ENCODE data around the gene TASOR.

DNA sequence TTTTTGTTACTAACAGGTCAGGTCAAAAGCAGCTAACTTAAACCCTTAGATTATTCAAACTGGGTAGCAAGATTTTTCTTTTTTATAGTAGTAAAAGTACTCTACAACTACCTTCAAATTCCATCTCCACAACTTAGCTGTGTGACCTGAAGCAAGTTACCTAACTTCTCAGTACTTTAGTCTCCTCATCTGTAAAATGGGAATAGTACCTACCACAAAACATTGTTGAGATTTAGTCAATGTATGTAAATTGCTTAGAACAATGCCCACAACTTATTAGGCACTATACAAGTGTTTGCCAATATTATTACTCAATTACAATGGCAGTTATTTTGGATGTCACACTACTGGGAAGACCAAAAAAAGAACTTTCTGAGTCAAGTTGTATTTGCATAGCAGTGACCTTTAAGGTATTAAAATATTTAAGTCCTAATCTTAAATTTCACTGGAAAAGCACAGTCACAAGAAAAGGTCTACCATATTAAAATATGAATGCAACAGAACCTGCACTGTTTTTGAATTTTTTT, 2.9 kb downstream of the TASOR start:
- TF ChIP-seq, protein P1, sequence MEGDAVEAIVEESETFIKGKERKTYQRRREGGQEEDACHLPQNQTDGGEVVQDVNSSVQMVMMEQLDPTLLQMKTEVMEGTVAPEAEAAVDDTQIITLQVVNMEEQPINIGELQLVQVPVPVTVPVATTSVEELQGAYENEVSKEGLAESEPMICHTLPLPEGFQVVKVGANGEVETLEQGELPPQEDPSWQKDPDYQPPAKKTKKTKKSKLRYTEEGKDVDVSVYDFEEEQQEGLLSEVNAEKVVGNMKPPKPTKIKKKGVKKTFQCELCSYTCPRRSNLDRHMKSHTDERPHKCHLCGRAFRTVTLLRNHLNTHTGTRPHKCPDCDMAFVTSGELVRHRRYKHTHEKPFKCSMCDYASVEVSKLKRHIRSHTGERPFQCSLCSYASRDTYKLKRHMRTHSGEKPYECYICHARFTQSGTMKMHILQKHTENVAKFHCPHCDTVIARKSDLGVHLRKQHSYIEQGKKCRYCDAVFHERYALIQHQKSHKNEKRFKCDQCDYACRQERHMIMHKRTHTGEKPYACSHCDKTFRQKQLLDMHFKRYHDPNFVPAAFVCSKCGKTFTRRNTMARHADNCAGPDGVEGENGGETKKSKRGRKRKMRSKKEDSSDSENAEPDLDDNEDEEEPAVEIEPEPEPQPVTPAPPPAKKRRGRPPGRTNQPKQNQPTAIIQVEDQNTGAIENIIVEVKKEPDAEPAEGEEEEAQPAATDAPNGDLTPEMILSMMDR (IDR thresholded peaks at IDR 0.05): no peak
- TF ChIP-seq POLR2A (IDR thresholded peaks at IDR 0.05): no peak

Data from thyroid gland (tissue), 4 donors.